Activated naive CD8-positive, alpha-beta T cell treated with anti-CD3 and anti-CD28 coated beads, Interleukin-2, amount 10 ng/mL, durations not matched to agents 7 days and 5 days (primary cell): Measurements from ENCODE around the gene NFKBIZ. TPM values are rescaled to one million over a fixed set of nuclear protein-coding genes. Genes with fewer than 3 reads are reported as not detected.
A peak's percentile ranks its signal among the peaks of the same experiment; 100 is the strongest.

Experiments used
- ATAC-seq: fragments of 150-1000 bp; cut with Tn5 transposase; one replicate; pipeline ENCODE4 v1.10.0; 2021; ENCODE audit warnings: low read depth, moderate library complexity
- POLR2A ChIA-PET: fragments of 350-600 bp; sonication (Branson Sonifier 250); formaldehyde crosslinking; loops from one replicate; lab custom pipeline; 2021; ENCODE audit warnings: antibody characterized with exemption; lab: Charles Lee
- DNase-seq: peaks from one replicate; pipeline ENCODE4 v3.0.0; 2021
- H3K27ac Mint-ChIP-seq: one replicate; pipeline ENCODE4 v1.8.0; 2022; ENCODE audit warnings: mild to moderate bottlenecking, mixed read lengths
- H3K27me3 Mint-ChIP-seq: one replicate; pipeline ENCODE4 v1.8.0; 2022; ENCODE audit warnings: mild to moderate bottlenecking, moderate library complexity, mixed read lengths
- H3K36me3 Mint-ChIP-seq: one replicate; pipeline ENCODE4 v1.8.0; 2021; ENCODE audit warnings: mild to moderate bottlenecking, mixed read lengths
- H3K4me1 Mint-ChIP-seq: one replicate; pipeline ENCODE4 v1.8.0; 2021; ENCODE audit warnings: mixed read lengths
- H3K4me3 Mint-ChIP-seq: one replicate; pipeline ENCODE4 v1.8.0; 2022; ENCODE audit warnings: mild to moderate bottlenecking, moderate library complexity, mixed read lengths
- H3K9me3 Mint-ChIP-seq: one replicate; pipeline ENCODE4 v1.8.0; 2021; ENCODE audit warnings: mixed read lengths
- total RNA-seq, 2 experiments: library from RNA; stranded (reverse); gene quantifications; one replicate each; pipeline ENCODE4 v1.2.3, GENCODE V29; 2021

The NFKBIZ gene
- total RNA-seq, 2 experiments from 2014 or later = 72.5 to 76.3 TPM

GRCh38 chr3:101814835-101815234 is 34.5 kb upstream of the NFKBIZ start:
- no peak overlapping the region for H3K4me3 Mint-ChIP-seq
- no peak overlapping the region for H3K27ac Mint-ChIP-seq
- H3K4me1 Mint-ChIP-seq = peaks cover 33% of the 10 kb centered on the region
- H3K27me3 Mint-ChIP-seq = no peaks in the 10 kb centered on the region
- ATAC-seq = no peak
- H3K9me3 Mint-ChIP-seq = no peaks in the 10 kb centered on the region
- DNase-seq = no peak
- H3K36me3 Mint-ChIP-seq = peaks cover 27% of the 10 kb centered on the region
- POLR2A ChIA-PET = interaction anchor here (1.3 kb wide), 1 partner anchor 13 kb away, joined by 4 read pairs; no protein-coding TSS in a partner anchor

- Mint-ChIP-seq H3K4me1 (peaks cover 24% of the 10 kb centered on the region), H3K9me3 (no peaks in the 10 kb centered on the region), H3K27ac (no peak overlapping the region), H3K36me3 (peaks cover 36% of the 10 kb centered on the region), H3K27me3 (no peaks in the 10 kb centered on the region), H3K4me3 (no peak overlapping the region)
- no peak for ATAC-seq
- DNase-seq = no peak
- POLR2A ChIA-PET = interaction anchor here (1.0 kb wide), 1 partner anchor 33 kb away, joined by 5 read pairs; the partner anchor contains the start of gene NFKBIZ
Observed at GRCh38 chr3:101816215-101817149, 32.8 kb upstream of the NFKBIZ start.

GRCh38 chr3:101817992-101818391 is 31.3 kb upstream of the NFKBIZ start:
- Mint-ChIP-seq H3K27ac (peak overlapping the region; percentile 28), H3K9me3 (no peaks in the 10 kb centered on the region), H3K4me1 (peaks cover 23% of the 10 kb centered on the region), H3K4me3 (no peak overlapping the region), H3K36me3 (peaks cover 48% of the 10 kb centered on the region), H3K27me3 (no peaks in the 10 kb centered on the region)
- POLR2A ChIA-PET = interaction anchor here (1.0 kb wide), 1 partner anchor 31 kb away, joined by 5 read pairs; the partner anchor contains the start of gene NFKBIZ
- ATAC-seq (no peak), DNase-seq (no peak)

- H3K36me3 Mint-ChIP-seq = peaks cover 50% of the 10 kb centered on the region
- H3K27me3 Mint-ChIP-seq = no peaks in the 10 kb centered on the region
- H3K4me1 Mint-ChIP-seq = peaks cover 16% of the 10 kb centered on the region
- no peaks in the 10 kb centered on the region for H3K9me3 Mint-ChIP-seq
- DNase-seq (no peak), ATAC-seq (no peak)
- no peak overlapping the region for H3K27ac Mint-ChIP-seq
- POLR2A ChIA-PET = no interaction called here
- H3K4me3 Mint-ChIP-seq = no peak overlapping the region
Observed at GRCh38 chr3:101819649-101820206, 29.6 kb upstream of the NFKBIZ start.

GRCh38 chr3:101821503-101821902 is 27.8 kb upstream of the NFKBIZ start:
- peaks cover 49% of the 10 kb centered on the region for H3K36me3 Mint-ChIP-seq

GRCh38 chr3:101823525-101823924 is 25.8 kb upstream of the NFKBIZ start:
- Mint-ChIP-seq H3K4me1 (peaks cover 21% of the 10 kb centered on the region), H3K4me3 (no peak overlapping the region), H3K9me3 (no peaks in the 10 kb centered on the region), H3K36me3 (peaks cover 38% of the 10 kb centered on the region), H3K27ac (no peak overlapping the region), H3K27me3 (no peaks in the 10 kb centered on the region)
- no peak for ATAC-seq
- POLR2A ChIA-PET = interaction anchor here (2.5 kb wide), 1 partner anchor 26 kb away, joined by 12 read pairs; the partner anchor contains the start of gene NFKBIZ
- no peak for DNase-seq

More at GRCh38 chr3:101821503-101821902, 27.8 kb upstream of the NFKBIZ start:
- H3K27ac Mint-ChIP-seq = no peak overlapping the region
- H3K9me3 Mint-ChIP-seq = no peaks in the 10 kb centered on the region
- no peak for ATAC-seq
- H3K4me1 Mint-ChIP-seq = peaks cover 16% of the 10 kb centered on the region
- POLR2A ChIA-PET = interaction anchor here (0.8 to 1.4 kb wide), 2 partner anchors 28 to 30 kb away, joined by 3 to 6 read pairs; partner anchors contain the start of gene NFKBIZ
- H3K4me3 Mint-ChIP-seq = no peak overlapping the region
- H3K27me3 Mint-ChIP-seq = no peaks in the 10 kb centered on the region
- DNase-seq = no peak

- Mint-ChIP-seq H3K4me1 (peaks cover 28% of the 10 kb centered on the region), H3K27ac (no peak overlapping the region), H3K9me3 (no peaks in the 10 kb centered on the region), H3K4me3 (no peak overlapping the region), H3K36me3 (peaks cover 33% of the 10 kb centered on the region), H3K27me3 (no peaks in the 10 kb centered on the region)
- POLR2A ChIA-PET = interaction anchor here (2.5 kb wide), 1 partner anchor 25 kb away, joined by 12 read pairs; the partner anchor contains the start of gene NFKBIZ
- ATAC-seq (no peak), DNase-seq (no peak)
Observed at GRCh38 chr3:101824702-101825101, 24.6 kb upstream of the NFKBIZ start.

- Mint-ChIP-seq H3K36me3 (peaks cover 23% of the 10 kb centered on the region), H3K4me3 (no peak overlapping the region), H3K27ac (no peak overlapping the region), H3K27me3 (no peaks in the 10 kb centered on the region), H3K9me3 (no peaks in the 10 kb centered on the region), H3K4me1 (peaks cover 34% of the 10 kb centered on the region)
- DNase-seq (no peak), ATAC-seq (no peak)
- POLR2A ChIA-PET = interaction anchor here (2.3 to 4.9 kb wide), 2 partner anchors 22 to 26 kb away, joined by 16 to 124 read pairs; partner anchors contain the start of gene NFKBIZ
Observed at GRCh38 chr3:101825904-101826445, 23.3 kb upstream of the NFKBIZ start.

- H3K36me3 Mint-ChIP-seq = peaks cover 19% of the 10 kb centered on the region
- peaks cover 39% of the 10 kb centered on the region for H3K4me1 Mint-ChIP-seq
- H3K27ac Mint-ChIP-seq = peak overlapping the region; percentile 95
- ATAC-seq (peak; percentile 90), DNase-seq (peak; percentile 74)
- POLR2A ChIA-PET = interaction anchor here (0.7 to 4.9 kb wide), 15 partner anchors 13 to 287 kb away, joined by 3 to 124 read pairs (median 4); partner anchors contain the start of genes CEP97, NFKBIZ, NXPE3 and RPL24
- no peaks in the 10 kb centered on the region for H3K27me3 Mint-ChIP-seq
- H3K4me3 Mint-ChIP-seq = peak overlapping the region; percentile 89
- no peaks in the 10 kb centered on the region for H3K9me3 Mint-ChIP-seq
Observed at GRCh38 chr3:101827211-101828174, 21.8 kb upstream of the NFKBIZ start.

GRCh38 chr3:101828276-101828675 is 21.0 kb upstream of the NFKBIZ start:
- DNase-seq (no peak), ATAC-seq (no peak)
- Mint-ChIP-seq H3K4me3 (peak overlapping the region; percentile 89), H3K36me3 (peaks cover 23% of the 10 kb centered on the region), H3K27ac (peak overlapping the region; percentile 95), H3K9me3 (no peaks in the 10 kb centered on the region), H3K4me1 (peaks cover 45% of the 10 kb centered on the region), H3K27me3 (no peaks in the 10 kb centered on the region)
- POLR2A ChIA-PET = interaction anchor here (0.7 to 4.9 kb wide), 10 partner anchors 13 to 229 kb away, joined by 3 to 124 read pairs (median 4); partner anchors contain the start of gene NFKBIZ

- H3K36me3 Mint-ChIP-seq = peaks cover 24% of the 10 kb centered on the region
- POLR2A ChIA-PET = interaction anchor here (0.7 to 4.9 kb wide), 7 partner anchors 12 to 108 kb away, joined by 3 to 124 read pairs (median 6); partner anchors contain the start of gene NFKBIZ
- peak overlapping the region; percentile 89 for H3K4me3 Mint-ChIP-seq
- H3K27ac Mint-ChIP-seq = peak overlapping the region; percentile 95
- peaks cover 51% of the 10 kb centered on the region for H3K4me1 Mint-ChIP-seq
- ATAC-seq = peak; percentile 72
- no peaks in the 10 kb centered on the region for H3K9me3 Mint-ChIP-seq
- H3K27me3 Mint-ChIP-seq = no peaks in the 10 kb centered on the region
- DNase-seq = peak; percentile 44
Observed at GRCh38 chr3:101828691-101829436, 20.4 kb upstream of the NFKBIZ start.
